Left renal pelvis (tissue), 4 donors: ENCODE data around the gene HIVEP3. TPM values are rescaled to one million over a fixed set of nuclear protein-coding genes. Genes with fewer than 3 reads are reported as not detected.

Experiments
- DNase-seq, 4 donors: peaks; one replicate each; pipeline ENCODE4 v3.0.0-alpha.2; 2013; ENCODE audit warnings: low read depth in 4 of 4, low spot score in 3 of 4
- polyA plus RNA-seq, 4 donors: library from polyadenylated mRNA; unstranded; fragments of 120-200 nt; gene quantifications; one replicate each; pipeline ENCODE4 v1.2.1, GENCODE V29; 2013; ENCODE audit not compliant: insufficient read length in 4 of 4

The HIVEP3 gene
- polyA plus RNA-seq, 4 donors = 3.5 to 7.0 (median 4.2) TPM

- no peak for DNase-seq
Measured at GRCh38 chr1:41875487-41875886, 43.2 kb downstream of the HIVEP3 start.

GRCh38 chr1:41874903-41875411, 43.8 kb downstream of the HIVEP3 start:
- no peak for DNase-seq

GRCh38 chr1:41874151-41874719, 44.5 kb downstream of the HIVEP3 start:
- DNase-seq = no peak

- no peak for DNase-seq
Measured at GRCh38 chr1:41872074-41872473, 46.6 kb downstream of the HIVEP3 start.

- no peak for DNase-seq
Measured at GRCh38 chr1:41870076-41870562, 48.6 kb downstream of the HIVEP3 start.

GRCh38 chr1:41868241-41868998, 50.3 kb downstream of the HIVEP3 start:
- DNase-seq = no peak

- no peak for DNase-seq
Measured at GRCh38 chr1:41866285-41866684, 52.4 kb downstream of the HIVEP3 start.

GRCh38 chr1:41864471-41865040, 54.2 kb downstream of the HIVEP3 start:
- DNase-seq = no peak

GRCh38 chr1:41863718-41864117, 55.0 kb downstream of the HIVEP3 start:
- no peak for DNase-seq

GRCh38 chr1:41862384-41863221, 56.1 kb downstream of the HIVEP3 start:
- DNase-seq = no peak

- DNase-seq = no peak
Measured at GRCh38 chr1:41861535-41862383, 57.0 kb downstream of the HIVEP3 start.

GRCh38 chr1:41860771-41861170, 58.0 kb downstream of the HIVEP3 start:
- DNase-seq = no peak

GRCh38 chr1:41860214-41860613, 58.5 kb downstream of the HIVEP3 start:
- no peak for DNase-seq

- DNase-seq = no peak
Measured at GRCh38 chr1:41859686-41860085, 59.0 kb downstream of the HIVEP3 start.

GRCh38 chr1:41856944-41857285, 61.8 kb downstream of the HIVEP3 start:
- DNase-seq = no peak

- no peak for DNase-seq
Measured at GRCh38 chr1:41856151-41856943, 62.4 kb downstream of the HIVEP3 start.

GRCh38 chr1:41855713-41856112, 63.0 kb downstream of the HIVEP3 start:
- DNase-seq = no peak

- no peak for DNase-seq
Measured at GRCh38 chr1:41853907-41854306, 64.8 kb downstream of the HIVEP3 start.

GRCh38 chr1:41852091-41852490, 66.6 kb downstream of the HIVEP3 start:
- DNase-seq = no peak
